ENCODE data around the gene OSBP2.
"Not testable (repeated sequence)": the region's sequence is repeated elsewhere in the genome, so short reads cannot be mapped to it uniquely, and the experiment has no call there.

GRCh38 chr22:30777146-30777545 lies 82.5 kb downstream of the OSBP2 start:
- TF ChIP-seq CTCF, POLR2A (IDR thresholded peaks at IDR 0.05): not testable (repeated sequence)

Measured in right lobe of liver (tissue), 4 donors.